Loucy (cell line): ENCODE results near the gene ANKRD34A.

Experiments
- CTCF ChIP-seq: fragments of 200-600 bp; sonication (generic); conservative IDR thresholded peaks from 2 replicates; pipeline ENCODE4 v1.5.1; 2014; ENCODE audit warnings: mild to moderate bottlenecking, antibody characterized with exemption, low read length
- EZH2phosphoT487 ChIP-seq: fragments of 200-600 bp; IDR thresholded peaks from 2 replicates; pipeline ENCODE4 v1.6.1; 2018; ENCODE audit warnings: antibody characterized with exemption, mild to moderate bottlenecking, moderate library complexity, borderline replicate concordance

- TF ChIP-seq CTCF (no peak), EZH2phosphoT487 (no peak)
Observed at GRCh38 chr1:145994391-145995120, 30.2 kb upstream of the ANKRD34A start.
